ENCODE measurements around the gene TMEM255B. TPM values are rescaled to one million over a fixed set of nuclear protein-coding genes. Genes with fewer than 3 reads are reported as not detected.

Gene TMEM255B
- total and polyA plus RNA-seq, 2 donors (not counting 3 experiments of a cell fraction or from before 2014, with no cell fraction given) = 105 to 121 TPM

- FAIRE-seq (no peak), DNase-seq (ENCODE audit: low read depth, low spot score) (no peak)
- ChIA-PET CTCF (no interaction called here), POLR2A (no interaction called here)
- H3K9me3 ChIP-seq (replicated peaks; ENCODE audit: control insufficient read depth, insufficient read depth, low read length) = no peaks in the 10 kb centered on the region
- peaks cover 13 to 17% of the 10 kb centered on the region in 2 experiments for H3K36me3 ChIP-seq (ENCODE audit: control insufficient read depth in 2 of 2, extremely low read depth in 1 of 2, insufficient read depth in 2 of 2, low read length in 2 of 2)
- H3K27ac ChIP-seq (ENCODE audit: insufficient read depth, low read depth, low read length) = no peak overlapping the region
- TF ChIP-seq JUN (IDR thresholded peaks at IDR 0.05; ENCODE audit: borderline replicate concordance, insufficient read depth, insufficient read length, low read depth) = no peak
- no peak for TF ChIP-seq CTCF (IDR thresholded peaks at IDR 0.05; ENCODE audit: extremely low read depth in 1 of 2, insufficient read depth in 1 of 2, low read depth in 1 of 2, low read length in 2 of 2)
- TF ChIP-seq MAX (IDR thresholded peaks at IDR 0.05; ENCODE audit: insufficient read depth, insufficient read length) = no peak
- no peak for TF ChIP-seq POLR2A (IDR thresholded peaks at IDR 0.05; ENCODE audit: low read depth, low read length)
- no peak for TF ChIP-seq POLR2AphosphoS5 (IDR thresholded peaks at IDR 0.05; ENCODE audit: insufficient read depth, low read depth, low read length)
- no peak for TF ChIP-seq MYC (IDR thresholded peaks at IDR 0.05; ENCODE audit: low read depth, low read length)
- TF ChIP-seq EZH2 (IDR thresholded peaks at IDR 0.05; ENCODE audit: borderline replicate concordance, low read depth, low read length, severe bottlenecking) = no peak
- TF ChIP-seq GATA2 (IDR thresholded peaks at IDR 0.05; ENCODE audit: insufficient read depth, insufficient read length, low read depth, low read length) = no peak
- no peak for TF ChIP-seq FOS (IDR thresholded peaks at IDR 0.05; ENCODE audit: borderline replicate concordance, insufficient read depth, low read length)
- H3K9ac ChIP-seq (replicated peaks; ENCODE audit: extremely low read depth, insufficient read depth, low read length) = no peak overlapping the region
- H3K27me3 ChIP-seq (ENCODE audit: control insufficient read depth in 2 of 2, insufficient read depth in 2 of 2, low read length in 2 of 2) = no peaks in the 10 kb centered on the region
- dilution Hi-C loops (cut with MboI; ENCODE audit: extremely low pct_ligation_motif_present, low sequenced_read_pairs) (no loop called here), intact Hi-C loops (cut with micrococcal nuclease) (no loop called here)
- BruUV-seq (replicated peaks) = no TSS peak
- H3K9me1 ChIP-seq (replicated peaks; ENCODE audit: control insufficient read depth, extremely low read depth, insufficient read depth, low read length) = no peaks in the 10 kb centered on the region
- no peaks in the 10 kb centered on the region for H4K20me1 ChIP-seq (replicated peaks; ENCODE audit: control insufficient read depth, extremely low read depth, insufficient read depth, low read length)
- peaks cover 18% of the 10 kb centered on the region for H3K4me1 ChIP-seq (ENCODE audit: control insufficient read depth, extremely low read depth, insufficient read depth, low read length)
- no peak overlapping the region for H2AFZ ChIP-seq (ENCODE audit: low read depth, low read length)
- no peak overlapping the region for H3K4me2 ChIP-seq (ENCODE audit: insufficient read depth, low read length)
- H3K79me2 ChIP-seq (ENCODE audit: control insufficient read depth, insufficient read depth, low read length) = peaks cover 29% of the 10 kb centered on the region
- H3K4me3 ChIP-seq (replicated peaks in 1 of 3; ENCODE audit: insufficient read depth in 1 of 3, low read depth in 1 of 3, low read length in 3 of 3) = no peak overlapping the region
Measured at GRCh38 chr13:113763254-113763653, 4.2 kb downstream of the TMEM255B start.
